HUDEP-2 (cell line): Measurements from ENCODE around the gene DAPP1.

Source experiments
- DNase-seq, 76 experiments: peaks; one replicate each; lab custom pipeline; 2025; ENCODE audit not compliant: unreplicated experiment in 76 of 76; lab: John Stamatoyannopoulos, UW

DAPP1 gene

DNA sequence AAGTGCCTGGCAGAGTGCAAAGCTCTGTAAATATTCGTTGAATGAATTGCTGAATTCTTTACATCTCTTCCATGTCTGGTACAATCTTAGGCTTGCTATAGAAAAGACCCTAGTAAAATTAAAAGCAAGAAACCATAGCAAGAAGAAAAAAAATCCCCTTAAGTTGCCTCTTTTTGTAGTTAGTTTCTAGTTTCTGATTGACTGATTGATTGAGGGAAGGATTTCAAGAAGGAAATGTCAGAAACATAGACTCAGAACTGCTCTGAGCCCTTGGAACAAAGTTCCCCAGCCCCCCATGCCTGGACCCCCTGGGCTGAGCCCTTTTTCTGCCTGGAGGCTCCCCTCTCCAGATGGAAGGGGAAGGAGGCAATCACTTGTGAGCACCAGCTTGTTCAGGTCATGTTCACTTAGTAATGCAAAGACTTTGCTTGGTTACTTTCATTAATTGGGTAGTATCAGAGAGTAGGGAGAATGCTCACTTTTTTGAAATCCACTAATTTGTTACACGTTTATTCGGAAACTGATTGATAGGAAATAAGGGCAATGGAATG lies 35.6 kb downstream of the DAPP1 start:
- no peak for DNase-seq

DNA sequence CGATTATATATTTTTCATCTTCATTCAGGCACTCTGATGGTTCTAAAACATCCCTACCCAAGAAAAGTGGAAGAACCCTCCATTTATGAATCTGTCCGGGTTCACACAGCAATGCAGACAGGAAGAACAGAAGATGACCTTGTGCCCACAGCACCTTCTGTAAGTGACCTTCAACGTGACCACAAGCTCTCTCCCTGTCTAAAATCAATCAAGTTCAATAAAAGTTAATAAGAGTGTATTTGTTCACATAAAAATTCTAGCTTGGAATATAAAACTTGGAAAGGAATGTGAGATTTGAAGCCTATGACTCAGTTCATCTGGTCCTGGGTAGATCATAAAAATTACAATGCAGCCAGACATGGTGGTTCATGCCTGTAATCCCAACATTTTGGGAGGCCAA lies 36.6 kb downstream of the DAPP1 start:
- DNase-seq, result no peak

DNA sequence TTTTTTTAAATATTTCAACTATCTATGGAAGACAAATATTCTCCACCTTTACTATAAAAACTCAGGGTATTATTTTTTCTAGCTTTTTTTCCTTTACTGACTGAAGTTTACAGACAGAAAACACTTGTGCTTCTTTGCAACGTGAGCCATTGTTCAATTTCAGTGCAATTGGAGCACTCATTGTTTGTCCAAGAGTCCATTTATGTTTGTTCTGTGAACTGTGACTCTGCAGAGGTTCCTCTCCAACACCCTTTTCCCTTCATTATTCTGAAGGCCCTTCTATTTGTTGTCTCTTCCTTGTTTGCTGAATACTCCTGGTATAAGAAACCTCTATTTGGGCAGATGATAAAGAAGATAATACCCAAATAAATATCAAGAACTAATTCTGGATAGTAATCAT lies 37.4 kb downstream of the DAPP1 start:
- no peak for DNase-seq

DNA sequence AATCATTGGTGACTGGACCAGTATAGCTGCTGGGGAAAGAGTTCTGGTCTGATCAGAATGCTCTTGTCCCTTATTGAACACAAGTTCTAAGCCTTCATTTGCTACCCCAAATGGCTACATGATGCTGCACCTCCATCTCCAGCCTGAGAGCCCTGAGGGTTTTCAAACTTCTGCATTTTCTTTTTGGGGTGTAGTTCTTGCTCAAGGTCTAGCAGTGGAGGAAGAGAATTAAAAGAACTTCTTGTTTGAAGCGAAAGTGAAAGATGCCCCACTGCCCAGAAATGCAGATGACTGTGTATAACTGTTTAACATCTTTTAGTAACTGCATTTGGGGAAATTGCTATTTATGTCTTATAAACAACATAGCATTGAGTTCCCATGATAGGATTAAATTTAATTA lies 39.1 kb downstream of the DAPP1 start:
- no peak for DNase-seq

DNA sequence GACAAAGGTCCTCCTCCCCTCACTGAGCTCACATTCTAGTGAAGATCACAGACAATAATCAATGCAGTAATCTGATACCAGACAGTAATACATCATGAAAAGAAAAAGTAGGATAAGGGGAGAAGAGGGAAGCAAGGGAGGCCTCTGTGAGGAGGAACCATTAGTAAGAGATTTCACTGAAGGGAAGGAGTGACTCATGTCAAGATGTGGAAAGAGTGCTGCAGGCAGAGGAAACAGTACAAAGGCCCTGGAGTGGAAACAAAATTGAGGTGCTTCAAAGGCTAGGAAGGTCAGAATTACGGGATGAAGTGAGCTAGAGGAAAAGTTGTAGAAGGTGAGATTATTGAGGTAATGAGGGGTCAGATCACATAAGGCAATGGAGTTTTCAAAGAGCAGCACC lies 39.5 kb downstream of the DAPP1 start:
- DNase-seq, result no peak

- no peak for DNase-seq
Observed at GRCh38 chr4:99857307-99857706, 40.7 kb downstream of the DAPP1 start.

- DNase-seq, result no peak
Observed at GRCh38 chr4:99859618-99860017, 43.0 kb downstream of the DAPP1 start.

DNA sequence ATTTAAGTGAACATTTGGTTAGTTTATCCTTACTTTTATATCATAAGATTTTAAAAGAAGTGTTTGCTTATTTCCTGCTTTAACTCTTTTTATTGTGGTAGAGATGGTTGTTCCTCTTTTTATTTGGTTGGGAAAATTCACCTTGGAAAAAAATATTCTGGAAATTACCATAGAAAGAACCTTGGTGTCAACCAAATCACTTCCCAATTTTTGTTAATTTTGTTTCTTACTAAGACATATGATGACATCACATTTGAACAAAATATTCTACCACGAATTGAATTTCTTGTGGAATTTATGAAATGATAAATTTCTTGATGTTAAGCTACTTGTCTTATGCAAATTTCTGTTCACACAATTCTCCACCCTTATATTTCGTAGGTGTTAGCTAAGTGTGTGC lies 43.9 kb downstream of the DAPP1 start:
- no peak for DNase-seq

GRCh38 chr4:99861120-99861905 lies 44.7 kb downstream of the DAPP1 start:
- DNase-seq, result no peak

DNA sequence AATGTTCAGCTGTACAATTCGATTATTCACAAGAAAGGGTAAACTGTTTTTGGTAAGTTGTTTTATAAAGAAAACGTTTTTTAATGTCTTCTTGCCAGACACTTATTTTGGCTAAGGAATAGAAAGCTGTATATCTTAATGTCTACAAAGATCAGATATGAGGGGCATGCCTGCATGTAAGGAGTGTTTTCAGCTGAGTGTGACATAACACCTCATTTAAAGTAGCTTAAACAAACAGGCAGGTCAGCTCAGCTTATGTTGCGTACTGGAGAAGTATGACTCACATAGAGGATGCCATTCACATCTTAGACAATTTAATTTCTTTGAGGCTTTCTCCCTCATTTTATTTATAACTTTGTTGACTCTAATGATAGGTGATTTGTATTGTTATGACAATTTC lies 47.2 kb downstream of the DAPP1 start:
- no peak for DNase-seq

DNA sequence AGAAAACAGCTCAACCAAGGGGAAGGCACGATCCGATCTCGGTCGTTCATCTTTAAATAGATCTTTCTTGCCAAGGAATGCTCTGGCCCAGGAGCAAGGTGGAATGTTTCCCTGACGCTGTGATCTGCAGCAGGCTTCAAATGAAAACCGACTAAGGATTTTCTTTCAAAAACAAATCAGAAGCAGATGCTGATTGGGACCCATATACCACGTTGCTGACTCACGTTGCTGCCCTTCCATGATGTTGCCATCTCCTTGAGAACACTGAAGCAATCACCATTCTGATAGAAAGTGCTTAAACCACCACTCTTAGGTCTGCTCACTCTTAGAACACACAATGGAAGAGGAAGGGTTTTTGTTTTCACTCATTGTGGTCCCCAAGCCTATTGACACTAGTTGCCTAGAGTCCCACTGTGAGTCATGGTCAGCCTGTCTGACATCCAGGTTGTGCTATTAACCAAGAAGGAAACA lies 51.5 kb downstream of the DAPP1 start:
- DNase-seq, result no peak

DNA sequence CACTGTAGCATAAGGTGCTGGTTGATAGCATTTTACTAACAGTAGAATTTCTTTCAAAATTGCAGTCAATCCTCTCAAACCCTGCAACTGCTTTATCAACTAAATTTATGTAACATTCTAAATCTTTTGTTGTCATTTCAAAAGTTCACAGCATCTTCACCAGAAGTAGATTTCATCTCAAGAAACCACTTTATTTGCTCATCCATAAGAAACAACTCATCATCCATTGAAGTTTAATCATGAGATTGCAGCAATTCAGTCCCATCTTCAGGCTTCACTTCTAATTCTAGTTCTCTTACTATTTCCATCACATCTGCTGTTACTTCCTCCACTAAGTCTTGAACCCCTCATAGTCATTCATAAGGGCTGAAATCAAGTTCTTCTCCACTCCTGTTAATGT lies 55.9 kb downstream of the DAPP1 start:
- DNase-seq, result no peak

DNA sequence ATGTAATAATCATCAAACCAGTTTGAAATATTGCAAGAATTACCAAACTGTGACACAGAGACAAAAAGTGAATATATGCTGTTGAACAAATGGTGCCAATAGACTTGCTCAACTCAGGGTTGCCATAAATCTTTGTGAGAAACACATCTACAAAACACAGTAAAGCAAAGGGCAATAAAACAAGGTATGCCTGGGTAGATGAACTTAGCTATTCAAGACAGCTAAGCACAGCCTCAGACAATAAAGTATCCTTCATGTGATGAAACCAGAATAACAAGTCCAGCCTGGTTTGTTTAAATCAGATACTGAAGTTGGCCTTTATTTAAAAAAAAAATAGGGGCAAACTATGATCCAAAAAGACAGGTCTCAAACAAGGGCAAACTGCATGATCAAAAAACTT lies 58.4 kb downstream of the DAPP1 start:
- no peak for DNase-seq

DNA sequence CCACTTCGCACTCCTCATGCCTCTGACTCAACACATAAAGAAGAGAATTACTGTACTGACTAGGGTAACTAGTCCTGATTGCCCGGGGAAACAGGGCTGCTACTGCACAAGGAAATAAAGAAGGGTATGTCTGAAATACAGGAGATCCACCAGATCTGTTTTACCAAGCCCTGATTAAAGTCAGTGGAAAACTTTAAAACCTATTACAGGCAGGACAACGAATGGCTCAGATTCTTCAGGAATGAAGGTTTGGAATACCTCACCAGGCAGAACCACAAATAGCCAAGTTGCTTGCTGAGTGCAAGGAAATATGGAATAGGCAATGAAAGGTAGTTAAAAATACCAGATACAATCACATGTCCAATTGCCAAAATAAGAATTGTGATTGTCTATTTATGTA lies 60.3 kb downstream of the DAPP1 start:
- DNase-seq, result no peak

GRCh38 chr4:99878604-99879003 lies 62.0 kb downstream of the DAPP1 start:
- no peak for DNase-seq

- no peak for DNase-seq
Observed at GRCh38 chr4:99879458-99879857, 62.8 kb downstream of the DAPP1 start.

GRCh38 chr4:99885063-99885664 lies 68.5 kb downstream of the DAPP1 start:
- DNase-seq, result peak in 8 of 76 experiments; percentile 1 to 36 (median 6)

- no peak for DNase-seq
Observed at GRCh38 chr4:99885687-99886086, 69.1 kb downstream of the DAPP1 start.

DNA sequence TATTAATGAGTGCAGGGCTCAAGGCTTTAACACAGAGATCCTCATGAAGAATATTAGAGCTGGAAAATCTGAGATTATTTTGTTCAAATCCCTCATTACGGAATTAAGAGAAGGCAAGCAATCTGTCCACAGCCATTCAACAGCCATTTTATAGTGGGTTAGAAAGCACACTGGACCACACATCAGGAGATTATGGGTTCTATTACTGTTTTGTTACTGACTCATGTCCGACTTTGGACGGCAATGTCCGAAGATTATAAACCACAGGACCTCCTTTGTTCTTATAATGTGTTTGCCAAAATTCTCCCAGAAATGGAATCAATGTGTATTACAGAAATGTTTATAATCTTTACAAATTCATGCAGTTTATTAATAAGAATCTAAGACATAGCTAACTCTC lies 69.5 kb downstream of the DAPP1 start:
- DNase-seq, result no peak

DNA sequence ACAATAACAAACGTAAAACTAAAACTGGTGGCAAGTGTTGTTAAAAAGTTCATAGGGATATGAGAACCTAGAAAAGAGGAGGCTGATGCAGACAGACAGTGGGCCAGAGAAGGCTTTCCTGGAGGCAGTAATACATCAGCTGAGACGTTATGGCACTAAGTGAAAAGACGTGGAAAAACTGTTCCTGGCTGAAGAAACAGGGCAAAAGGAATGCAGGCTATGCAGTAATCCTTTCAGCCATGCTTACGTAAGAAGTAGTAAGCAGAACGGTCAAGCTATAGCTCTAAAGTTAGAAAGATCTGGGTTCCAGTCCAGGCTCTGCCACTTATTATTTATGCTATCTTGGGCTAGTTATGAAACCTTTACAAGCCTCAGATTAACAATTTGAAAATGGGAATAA lies 71.2 kb downstream of the DAPP1 start:
- DNase-seq, result no peak

DNA sequence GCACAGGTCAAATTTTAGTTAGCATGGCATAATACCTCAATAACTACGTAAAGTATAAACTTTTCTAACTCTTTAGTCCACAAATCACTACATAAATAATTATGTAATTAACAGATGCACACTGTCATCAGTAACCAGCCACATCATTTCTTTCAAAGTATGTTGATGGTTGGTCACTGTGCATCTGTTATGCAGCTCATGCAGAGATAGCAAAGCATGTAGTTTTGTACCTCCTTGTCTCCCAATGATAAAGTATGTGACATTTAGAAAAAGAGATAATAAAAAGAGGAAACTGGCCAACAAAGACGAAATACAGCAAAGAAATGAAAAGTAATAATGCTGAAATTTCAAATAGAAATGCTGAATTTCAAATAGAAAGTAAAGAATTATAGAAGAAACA lies 74.7 kb downstream of the DAPP1 start:
- DNase-seq, result peak in 11 of 76 experiments; percentile 1 to 33 (median 8)

DNA sequence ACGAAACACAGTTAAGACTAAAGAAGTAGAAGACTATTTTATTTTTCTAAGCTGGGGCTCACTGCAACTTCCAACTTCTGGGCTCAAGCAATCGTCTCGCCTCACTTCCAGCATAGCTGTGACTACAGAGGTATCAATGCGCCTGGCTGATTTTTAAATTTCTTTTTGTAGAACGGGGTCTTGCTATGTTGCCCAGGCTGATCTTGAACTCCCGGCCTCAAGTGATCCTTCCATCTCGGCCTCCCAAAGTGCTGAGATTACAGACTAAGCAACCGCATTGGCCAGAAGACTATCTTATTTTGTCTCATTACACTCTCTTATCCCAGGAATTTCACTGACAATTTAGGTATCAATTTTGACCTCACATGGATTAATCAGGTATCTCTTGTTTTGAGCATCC lies 76.4 kb downstream of the DAPP1 start:
- DNase-seq, result no peak
